Measurements from ENCODE around the gene XYLB. TPM values are rescaled to one million over a fixed set of nuclear protein-coding genes. Genes with fewer than 3 reads are reported as not detected.
"Not testable (repeated sequence)": the region's sequence is repeated elsewhere in the genome, so short reads cannot be mapped to it uniquely, and the experiment has no call there.

XYLB gene
- total RNA-seq, 1 donor = 10.1 TPM

DNA sequence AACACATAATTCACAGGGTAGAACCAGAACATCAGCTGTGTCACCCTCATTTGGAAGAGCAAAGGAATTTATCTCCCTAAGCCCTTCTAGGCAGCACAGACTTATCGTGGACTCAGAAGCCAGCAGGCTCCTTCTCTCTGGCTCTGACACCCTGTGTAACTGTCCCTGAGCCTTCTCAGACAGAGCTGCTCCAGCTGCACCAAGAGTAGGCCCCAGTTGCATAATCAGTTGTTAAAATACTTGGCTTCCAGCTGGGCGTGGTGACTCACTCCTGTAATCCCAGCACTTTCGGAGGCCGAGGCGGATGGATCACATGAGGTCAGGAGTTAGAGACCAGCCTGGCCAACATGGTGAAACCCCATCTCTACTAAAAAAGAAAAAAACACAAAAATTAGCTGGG lies 57.7 kb downstream of the XYLB start:
- H3K27me3 ChIP-seq (ENCODE audit: insufficient read depth, low read length) = no peaks in the 10 kb centered on the region
- H3K27ac ChIP-seq (ENCODE audit: low read depth, low read length) = no peak overlapping the region
- no peaks in the 10 kb centered on the region for H3K36me3 ChIP-seq (ENCODE audit: insufficient read depth, low read length)
- H3K4me2 ChIP-seq (ENCODE audit: insufficient read depth, low read length) = no peak overlapping the region
- TF ChIP-seq, protein P1, sequence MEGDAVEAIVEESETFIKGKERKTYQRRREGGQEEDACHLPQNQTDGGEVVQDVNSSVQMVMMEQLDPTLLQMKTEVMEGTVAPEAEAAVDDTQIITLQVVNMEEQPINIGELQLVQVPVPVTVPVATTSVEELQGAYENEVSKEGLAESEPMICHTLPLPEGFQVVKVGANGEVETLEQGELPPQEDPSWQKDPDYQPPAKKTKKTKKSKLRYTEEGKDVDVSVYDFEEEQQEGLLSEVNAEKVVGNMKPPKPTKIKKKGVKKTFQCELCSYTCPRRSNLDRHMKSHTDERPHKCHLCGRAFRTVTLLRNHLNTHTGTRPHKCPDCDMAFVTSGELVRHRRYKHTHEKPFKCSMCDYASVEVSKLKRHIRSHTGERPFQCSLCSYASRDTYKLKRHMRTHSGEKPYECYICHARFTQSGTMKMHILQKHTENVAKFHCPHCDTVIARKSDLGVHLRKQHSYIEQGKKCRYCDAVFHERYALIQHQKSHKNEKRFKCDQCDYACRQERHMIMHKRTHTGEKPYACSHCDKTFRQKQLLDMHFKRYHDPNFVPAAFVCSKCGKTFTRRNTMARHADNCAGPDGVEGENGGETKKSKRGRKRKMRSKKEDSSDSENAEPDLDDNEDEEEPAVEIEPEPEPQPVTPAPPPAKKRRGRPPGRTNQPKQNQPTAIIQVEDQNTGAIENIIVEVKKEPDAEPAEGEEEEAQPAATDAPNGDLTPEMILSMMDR (IDR thresholded peaks at IDR 0.05; ENCODE audit: extremely low read depth, low read depth, low read length) = no peak
- no peaks in the 10 kb centered on the region for H3K4me1 ChIP-seq (ENCODE audit: insufficient read depth, low read length)
- H3K9me3 ChIP-seq (ENCODE audit: low read depth, low read length) = no peaks in the 10 kb centered on the region
- no peak overlapping the region for H2AFZ ChIP-seq (ENCODE audit: low read length)
- no peaks in the 10 kb centered on the region for H3K79me2 ChIP-seq (ENCODE audit: insufficient read depth, low read length)
- peak; percentile 81 for DNase-seq (ENCODE audit: insufficient read length, low spot score, missing footprints)
- peaks cover 2% of the 10 kb centered on the region for H4K20me1 ChIP-seq (ENCODE audit: insufficient read depth, low read length)
- H3K4me3 ChIP-seq (ENCODE audit: insufficient read depth, low read length) = no peak overlapping the region

DNA sequence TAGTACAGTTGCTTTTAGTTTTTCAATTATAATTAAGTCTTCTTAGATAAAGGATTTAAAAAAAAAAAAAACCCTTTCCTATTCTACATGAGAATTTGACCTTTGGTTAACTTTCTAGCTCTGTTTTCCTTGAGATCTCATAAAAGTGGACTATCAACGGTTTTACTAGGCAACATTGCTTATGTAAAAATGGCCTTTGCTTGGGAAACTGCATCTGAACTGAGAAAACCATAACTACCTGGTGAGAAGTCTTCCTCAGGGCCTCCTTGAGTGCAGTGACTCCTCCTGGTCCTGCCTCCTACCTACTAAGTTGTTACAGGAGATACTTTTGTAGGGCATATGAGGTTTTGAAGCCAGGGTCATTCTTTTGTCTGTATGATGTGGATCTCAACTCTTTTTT lies 65.0 kb downstream of the XYLB start:
- Histone ChIP-seq H3K4me1 (ENCODE audit: insufficient read depth, low read length) (no peaks in the 10 kb centered on the region), H3K36me3 (ENCODE audit: insufficient read depth, low read length) (no peaks in the 10 kb centered on the region), H3K79me2 (ENCODE audit: insufficient read depth, low read length) (no peaks in the 10 kb centered on the region), H3K27ac (ENCODE audit: low read depth, low read length) (no peak overlapping the region), H4K20me1 (ENCODE audit: insufficient read depth, low read length) (no peaks in the 10 kb centered on the region), H2AFZ (ENCODE audit: low read length) (no peak overlapping the region), H3K9me3 (ENCODE audit: low read depth, low read length) (no peaks in the 10 kb centered on the region), H3K27me3 (ENCODE audit: insufficient read depth, low read length) (no peaks in the 10 kb centered on the region), H3K4me3 (ENCODE audit: insufficient read depth, low read length) (no peak overlapping the region), H3K4me2 (ENCODE audit: insufficient read depth, low read length) (no peak overlapping the region)
- TF ChIP-seq, protein P1 (IDR thresholded peaks at IDR 0.05; ENCODE audit: extremely low read depth, low read depth, low read length) = no peak
- no peak for DNase-seq (ENCODE audit: insufficient read length, low spot score, missing footprints)

DNA sequence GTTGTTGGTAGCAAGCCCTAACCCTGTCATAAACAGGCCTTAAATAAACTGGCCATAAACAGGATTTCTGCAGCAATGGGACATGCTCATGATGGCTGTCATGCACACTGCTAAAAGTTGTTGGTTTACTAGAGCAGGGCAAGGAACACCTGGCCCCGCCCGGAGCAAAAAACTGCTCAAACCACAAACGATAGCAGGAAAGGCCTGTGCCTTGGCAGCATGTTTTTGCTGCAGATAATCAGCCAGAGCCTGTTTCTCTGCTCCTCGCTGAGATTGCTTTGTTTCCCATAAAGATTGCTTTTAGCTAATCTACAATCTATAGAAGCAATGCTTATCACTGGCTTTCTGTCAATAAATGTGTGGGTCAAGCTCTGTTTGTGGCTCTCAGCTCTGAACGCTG lies 74.2 kb downstream of the XYLB start:
- not testable (repeated sequence) for H4K20me1 ChIP-seq (ENCODE audit: insufficient read depth, low read length); H3K9me3 ChIP-seq (ENCODE audit: low read depth, low read length); H3K79me2 ChIP-seq (ENCODE audit: insufficient read depth, low read length); H3K27ac ChIP-seq (ENCODE audit: low read depth, low read length); DNase-seq (ENCODE audit: insufficient read length, low spot score, missing footprints); H3K36me3 ChIP-seq (ENCODE audit: insufficient read depth, low read length); H3K4me3 ChIP-seq (ENCODE audit: insufficient read depth, low read length); H3K4me1 ChIP-seq (ENCODE audit: insufficient read depth, low read length); H3K4me2 ChIP-seq (ENCODE audit: insufficient read depth, low read length); H3K27me3 ChIP-seq (ENCODE audit: insufficient read depth, low read length); H2AFZ ChIP-seq (ENCODE audit: low read length)

DNA sequence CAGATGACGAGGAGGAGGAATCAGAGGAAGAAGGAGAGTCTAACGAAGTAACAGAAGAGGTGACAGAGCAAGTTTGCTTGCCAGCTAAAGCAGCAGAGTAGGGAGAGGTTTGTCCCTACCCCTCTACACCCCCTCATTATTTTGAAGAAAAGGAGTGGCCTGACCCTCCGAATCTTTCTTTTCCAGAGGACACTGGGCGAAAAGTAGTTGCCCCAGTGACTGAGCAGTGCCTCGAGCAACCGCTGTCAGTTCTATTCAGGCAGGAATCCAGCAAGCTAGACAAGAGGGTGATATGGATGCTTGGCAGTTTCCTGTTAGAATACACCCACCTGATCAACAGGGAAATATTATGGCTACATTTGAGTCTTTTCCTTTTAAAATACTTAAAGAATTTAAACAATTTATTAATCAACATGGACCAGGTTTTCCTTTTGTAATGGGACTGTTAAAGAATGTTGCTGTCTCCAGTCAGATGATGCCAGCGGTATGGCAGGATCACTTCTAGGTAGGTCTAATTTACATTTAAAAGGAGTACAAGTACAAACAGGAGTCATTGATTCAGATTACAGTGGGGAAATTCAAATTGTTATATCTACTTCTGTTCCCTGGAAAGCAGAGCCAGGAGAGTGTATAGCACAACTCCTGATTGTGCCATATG lies 75.2 kb downstream of the XYLB start:
- H3K4me3 ChIP-seq (ENCODE audit: insufficient read depth, low read length) = no peak overlapping the region
- no peaks in the 10 kb centered on the region for H3K9me3 ChIP-seq (ENCODE audit: low read depth, low read length)
- TF ChIP-seq, protein P1 (IDR thresholded peaks at IDR 0.05; ENCODE audit: extremely low read depth, low read depth, low read length) = no peak
- DNase-seq (ENCODE audit: insufficient read length, low spot score, missing footprints) = no peak
- H4K20me1 ChIP-seq (ENCODE audit: insufficient read depth, low read length) = no peaks in the 10 kb centered on the region
- no peak overlapping the region for H2AFZ ChIP-seq (ENCODE audit: low read length)
- H3K27me3 ChIP-seq (ENCODE audit: insufficient read depth, low read length) = no peaks in the 10 kb centered on the region
- H3K27ac ChIP-seq (ENCODE audit: low read depth, low read length) = no peak overlapping the region
- H3K79me2 ChIP-seq (ENCODE audit: insufficient read depth, low read length) = no peaks in the 10 kb centered on the region
- H3K4me2 ChIP-seq (ENCODE audit: insufficient read depth, low read length) = no peak overlapping the region
- no peaks in the 10 kb centered on the region for H3K4me1 ChIP-seq (ENCODE audit: insufficient read depth, low read length)
- no peaks in the 10 kb centered on the region for H3K36me3 ChIP-seq (ENCODE audit: insufficient read depth, low read length)

DNA sequence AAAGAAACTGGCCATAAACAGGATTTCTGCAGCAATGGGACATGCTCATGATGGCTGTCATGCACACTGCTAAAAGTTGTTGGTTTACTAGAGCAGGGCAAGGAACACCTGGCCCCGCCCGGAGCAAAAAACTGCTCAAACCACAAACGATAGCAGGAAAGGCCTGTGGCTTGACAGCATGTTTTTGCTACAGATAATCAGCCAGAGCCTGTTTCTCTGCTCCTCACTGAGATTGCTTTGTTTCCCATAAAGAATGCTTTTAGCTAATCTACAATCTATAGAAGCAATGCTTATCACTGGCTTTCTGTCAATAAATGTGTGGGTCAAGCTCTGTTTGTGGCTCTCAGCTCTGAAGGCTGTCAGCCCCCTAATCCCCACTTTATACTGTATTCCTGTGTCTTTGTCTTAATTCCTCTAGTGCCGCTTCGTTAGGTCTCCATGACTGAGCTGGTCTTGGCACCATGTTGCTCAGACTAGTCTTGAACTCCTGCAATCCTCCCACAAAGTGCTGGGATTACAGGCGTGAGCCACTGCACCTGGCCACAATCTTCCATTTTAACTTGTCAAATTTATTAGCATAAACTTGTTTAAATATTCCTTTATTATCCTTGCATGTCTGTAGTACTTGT lies 80.3 kb downstream of the XYLB start:
- not testable (repeated sequence) for H2AFZ ChIP-seq (ENCODE audit: low read length); H3K27me3 ChIP-seq (ENCODE audit: insufficient read depth, low read length); H3K79me2 ChIP-seq (ENCODE audit: insufficient read depth, low read length); H3K4me3 ChIP-seq (ENCODE audit: insufficient read depth, low read length); H3K4me2 ChIP-seq (ENCODE audit: insufficient read depth, low read length); H3K27ac ChIP-seq (ENCODE audit: low read depth, low read length); H3K36me3 ChIP-seq (ENCODE audit: insufficient read depth, low read length); H3K9me3 ChIP-seq (ENCODE audit: low read depth, low read length); H3K4me1 ChIP-seq (ENCODE audit: insufficient read depth, low read length); H4K20me1 ChIP-seq (ENCODE audit: insufficient read depth, low read length); DNase-seq (ENCODE audit: insufficient read length, low spot score, missing footprints)

DNA sequence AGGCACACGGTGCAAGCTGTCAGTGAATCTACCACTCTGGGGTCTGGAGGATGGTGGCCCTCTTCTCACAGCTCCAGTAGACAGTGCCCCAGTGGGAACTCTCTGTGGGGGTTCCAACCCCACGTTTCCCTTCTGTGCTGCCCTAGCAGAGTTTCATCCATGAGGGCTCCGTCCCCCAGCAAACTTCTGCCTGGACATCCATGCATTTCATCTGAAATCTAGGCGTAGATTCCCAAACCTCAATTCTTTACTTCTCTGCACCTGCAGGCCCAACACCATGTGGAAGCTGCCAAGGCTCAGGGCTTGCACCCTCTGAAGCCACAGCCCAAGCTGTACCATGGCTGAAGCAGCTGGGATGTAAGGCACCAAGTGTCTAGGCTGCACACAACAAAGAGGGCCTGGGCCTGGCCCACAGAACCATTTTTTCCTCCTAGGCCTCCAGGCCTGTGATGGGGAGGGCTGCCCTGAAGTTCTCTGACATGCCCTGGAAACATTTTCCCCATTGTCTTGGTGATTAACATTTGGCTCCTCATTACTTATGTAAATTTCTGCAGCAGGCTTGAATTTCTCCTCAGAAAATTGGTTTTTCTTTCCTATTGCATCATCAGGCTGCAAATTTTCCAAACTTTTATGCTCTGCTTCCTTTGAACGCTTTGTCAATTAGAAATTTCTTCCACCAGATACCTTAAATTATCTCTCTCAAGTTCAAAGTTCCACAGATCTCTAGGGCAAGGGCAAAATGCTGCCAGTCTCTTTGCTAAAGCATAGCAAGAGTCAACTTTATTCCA lies 86.5 kb downstream of the XYLB start:
- H3K27ac ChIP-seq (ENCODE audit: low read depth, low read length); H3K4me3 ChIP-seq (ENCODE audit: insufficient read depth, low read length); H4K20me1 ChIP-seq (ENCODE audit: insufficient read depth, low read length); H3K4me2 ChIP-seq (ENCODE audit: insufficient read depth, low read length); H3K9me3 ChIP-seq (ENCODE audit: low read depth, low read length); H3K27me3 ChIP-seq (ENCODE audit: insufficient read depth, low read length); H3K4me1 ChIP-seq (ENCODE audit: insufficient read depth, low read length); H3K79me2 ChIP-seq (ENCODE audit: insufficient read depth, low read length); H3K36me3 ChIP-seq (ENCODE audit: insufficient read depth, low read length); DNase-seq (ENCODE audit: insufficient read length, low spot score, missing footprints); H2AFZ ChIP-seq (ENCODE audit: low read length): not testable (repeated sequence)

Measured in osteoblast (primary cell).